ENCODE measurements around the gene TADA2B. TPM values are rescaled to one million over a fixed set of nuclear protein-coding genes. Genes with fewer than 3 reads are reported as not detected.

Gene TADA2B
- total RNA-seq, 1 donor from 2014 or later: 31.8 TPM

DNA sequence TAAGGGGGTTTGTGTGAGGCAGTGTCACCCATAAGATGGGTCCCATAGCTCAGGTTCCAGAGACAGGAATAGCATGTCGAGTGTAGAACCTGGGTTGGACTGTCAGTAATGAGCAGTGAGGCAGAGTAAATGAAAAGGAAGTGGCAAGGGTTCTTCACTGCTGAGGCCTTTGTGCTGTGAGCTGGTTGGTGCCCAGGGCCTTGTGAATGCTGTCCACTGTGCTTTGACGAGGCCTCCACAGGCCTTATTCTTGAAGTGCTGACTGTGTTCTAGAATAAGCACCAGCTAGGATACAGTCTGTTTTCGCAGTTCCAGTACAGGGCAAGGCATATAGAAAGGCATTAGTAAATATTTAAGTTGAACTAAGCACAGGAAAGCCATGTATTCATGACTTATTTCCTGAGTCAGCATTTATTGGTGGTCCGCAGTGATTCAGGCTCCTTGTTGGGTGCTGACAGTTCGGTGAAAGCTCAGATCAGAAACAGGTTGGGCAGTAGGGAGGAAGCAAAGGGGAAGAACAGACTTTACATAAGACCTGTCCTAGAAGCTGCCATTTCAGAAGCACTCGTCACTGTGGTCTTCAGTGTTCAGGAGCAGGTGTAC, 25.6 kb upstream of the TADA2B start:
- POLR2A ChIA-PET: interaction anchor here (1.0 kb wide), 1 partner anchor 31 kb away, joined by 3 read pairs; no protein-coding TSS in a partner anchor
- intact Hi-C loops (cut with micrococcal nuclease): no loop called here
- H3K9me3 Mint-ChIP-seq: no peaks in the 10 kb centered on the region

DNA sequence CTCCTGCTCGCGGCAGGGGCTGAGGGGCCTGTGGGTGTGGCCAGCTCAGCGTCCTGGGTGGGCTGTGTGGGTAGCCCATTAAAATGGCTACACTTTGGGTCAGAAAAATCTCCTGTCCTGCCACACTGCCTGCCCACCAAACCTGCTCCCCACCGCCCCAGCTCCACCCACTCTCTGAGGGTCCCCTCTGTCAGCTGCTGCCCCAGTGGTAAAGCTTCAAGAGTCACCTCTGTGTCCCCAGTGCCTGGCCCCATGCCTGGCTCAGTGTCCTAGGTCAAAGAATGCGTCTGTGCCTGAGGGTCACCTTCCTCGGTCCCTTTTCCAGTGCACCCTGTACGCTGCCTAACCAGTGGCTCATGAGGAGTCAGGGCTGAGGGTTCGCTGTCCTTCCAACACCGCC, 24.9 kb upstream of the TADA2B start:
- ATAC-seq (ENCODE audit: low read depth): no peak
- intact Hi-C loops (cut with micrococcal nuclease): no loop called here
- Mint-ChIP-seq H3K27me3 (no peaks in the 10 kb centered on the region), H3K36me3 (ENCODE audit: low read depth) (peaks cover 65% of the 10 kb centered on the region), H3K27ac (no peak overlapping the region), H3K9me3 (no peaks in the 10 kb centered on the region), H3K4me3 (no peak overlapping the region), H3K4me1 (peaks cover 16% of the 10 kb centered on the region)
- POLR2A ChIA-PET: no interaction called here
- no peak for DNase-seq
- CTCF ChIA-PET: no interaction called here
- TF ChIP-seq, protein P1, sequence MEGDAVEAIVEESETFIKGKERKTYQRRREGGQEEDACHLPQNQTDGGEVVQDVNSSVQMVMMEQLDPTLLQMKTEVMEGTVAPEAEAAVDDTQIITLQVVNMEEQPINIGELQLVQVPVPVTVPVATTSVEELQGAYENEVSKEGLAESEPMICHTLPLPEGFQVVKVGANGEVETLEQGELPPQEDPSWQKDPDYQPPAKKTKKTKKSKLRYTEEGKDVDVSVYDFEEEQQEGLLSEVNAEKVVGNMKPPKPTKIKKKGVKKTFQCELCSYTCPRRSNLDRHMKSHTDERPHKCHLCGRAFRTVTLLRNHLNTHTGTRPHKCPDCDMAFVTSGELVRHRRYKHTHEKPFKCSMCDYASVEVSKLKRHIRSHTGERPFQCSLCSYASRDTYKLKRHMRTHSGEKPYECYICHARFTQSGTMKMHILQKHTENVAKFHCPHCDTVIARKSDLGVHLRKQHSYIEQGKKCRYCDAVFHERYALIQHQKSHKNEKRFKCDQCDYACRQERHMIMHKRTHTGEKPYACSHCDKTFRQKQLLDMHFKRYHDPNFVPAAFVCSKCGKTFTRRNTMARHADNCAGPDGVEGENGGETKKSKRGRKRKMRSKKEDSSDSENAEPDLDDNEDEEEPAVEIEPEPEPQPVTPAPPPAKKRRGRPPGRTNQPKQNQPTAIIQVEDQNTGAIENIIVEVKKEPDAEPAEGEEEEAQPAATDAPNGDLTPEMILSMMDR (IDR thresholded peaks at IDR 0.05): no peak

More for the DNA sequence above, 25.6 kb upstream of the TADA2B start:
- Mint-ChIP-seq H3K4me3 (no peak overlapping the region), H3K27me3 (no peaks in the 10 kb centered on the region), H3K27ac (no peak overlapping the region), H3K36me3 (ENCODE audit: low read depth) (peaks cover 67% of the 10 kb centered on the region), H3K4me1 (peaks cover 20% of the 10 kb centered on the region)
- ATAC-seq (ENCODE audit: low read depth) (no peak), DNase-seq (no peak)
- CTCF ChIA-PET: no interaction called here
- TF ChIP-seq, protein P1 (IDR thresholded peaks at IDR 0.05): no peak

DNA sequence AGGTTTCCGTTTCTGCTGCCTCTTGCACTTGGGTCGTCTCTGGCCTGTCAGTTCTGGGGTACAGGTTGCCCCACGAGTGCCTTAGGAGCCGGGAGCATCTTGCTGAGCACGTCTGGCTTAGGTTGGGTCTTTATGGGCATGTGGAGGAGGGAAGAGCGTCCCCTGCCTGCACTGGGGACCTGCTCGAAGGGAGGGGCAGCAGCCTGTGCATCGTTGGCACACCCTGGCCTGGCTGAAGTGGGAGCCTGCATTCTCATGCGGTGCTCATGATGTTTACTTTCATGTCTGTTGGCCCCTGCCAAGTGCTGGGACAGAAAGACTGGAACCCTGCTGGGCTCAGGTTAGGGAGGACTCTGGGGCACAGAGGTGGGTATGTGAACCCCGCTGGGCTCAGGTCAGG, 23.8 kb upstream of the TADA2B start:
- CTCF ChIA-PET: no interaction called here
- H3K9me3 Mint-ChIP-seq: no peaks in the 10 kb centered on the region

DNA sequence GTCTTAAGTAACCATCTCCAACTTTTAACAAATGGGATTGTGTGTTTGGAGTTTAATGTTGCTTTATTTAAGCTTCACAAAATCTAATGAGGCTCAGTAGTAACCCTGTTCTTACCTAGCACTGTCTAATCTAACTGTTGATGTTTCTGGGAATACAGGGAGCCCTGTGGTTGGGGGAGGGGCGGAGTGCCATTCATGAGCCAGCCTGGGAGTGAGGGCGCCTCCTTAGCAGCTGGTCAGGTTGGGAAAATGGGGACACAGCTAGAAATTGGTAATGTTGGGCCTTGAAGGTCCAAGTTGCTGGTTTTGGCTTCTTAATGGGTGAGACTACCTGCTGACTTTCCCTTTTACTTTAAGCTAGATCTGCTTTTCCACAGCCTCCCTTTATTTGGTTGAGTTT, 22.9 kb upstream of the TADA2B start:
- no peaks in the 10 kb centered on the region for H3K9me3 Mint-ChIP-seq
- H3K27ac Mint-ChIP-seq: no peak overlapping the region
- no peak overlapping the region for H3K4me3 Mint-ChIP-seq
- TF ChIP-seq, protein P1 (IDR thresholded peaks at IDR 0.05): no peak
- no peak for ATAC-seq (ENCODE audit: low read depth)
- peaks cover under 1% of the 10 kb centered on the region for H3K4me1 Mint-ChIP-seq
- intact Hi-C loops (cut with micrococcal nuclease): no loop called here
- ChIA-PET CTCF (no interaction called here), POLR2A (no interaction called here)
- H3K27me3 Mint-ChIP-seq: no peaks in the 10 kb centered on the region
- no peak for DNase-seq
- H3K36me3 Mint-ChIP-seq (ENCODE audit: low read depth): peaks cover 68% of the 10 kb centered on the region

More for the DNA sequence above, 23.8 kb upstream of the TADA2B start:
- POLR2A ChIA-PET: no interaction called here
- Mint-ChIP-seq H3K27ac (no peak overlapping the region), H3K27me3 (no peaks in the 10 kb centered on the region), H3K4me1 (peaks cover 6% of the 10 kb centered on the region), H3K36me3 (ENCODE audit: low read depth) (peaks cover 69% of the 10 kb centered on the region), H3K4me3 (no peak overlapping the region)
- ATAC-seq (ENCODE audit: low read depth): no peak
- intact Hi-C loops (cut with micrococcal nuclease): no loop called here
- TF ChIP-seq, protein P1 (IDR thresholded peaks at IDR 0.05): no peak
- no peak for DNase-seq

DNA sequence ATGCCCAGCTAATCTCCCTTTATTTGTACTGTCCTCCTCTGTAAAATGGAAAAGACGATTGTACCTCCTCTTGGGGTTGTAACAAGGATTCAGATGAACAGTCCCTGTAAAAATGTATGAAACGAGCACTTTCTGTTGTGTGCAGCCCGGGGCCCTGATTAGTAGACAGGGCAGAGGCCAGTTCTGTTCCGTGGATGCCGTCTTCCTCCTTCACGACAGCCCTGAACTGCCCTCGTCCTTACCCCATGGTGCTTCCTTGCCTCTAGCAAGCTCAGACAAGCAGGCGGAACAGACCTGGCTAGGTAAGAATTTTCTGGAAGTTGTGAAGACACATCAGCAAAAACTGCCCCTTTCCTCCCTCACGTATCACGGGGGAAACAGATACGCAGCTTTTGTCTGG, 22.3 kb upstream of the TADA2B start:
- CTCF ChIA-PET: no interaction called here
- Mint-ChIP-seq H3K4me1 (no peaks in the 10 kb centered on the region), H3K27ac (no peak overlapping the region), H3K36me3 (ENCODE audit: low read depth) (peaks cover 67% of the 10 kb centered on the region), H3K9me3 (no peaks in the 10 kb centered on the region), H3K27me3 (no peaks in the 10 kb centered on the region), H3K4me3 (no peak overlapping the region)
- TF ChIP-seq, protein P1 (IDR thresholded peaks at IDR 0.05): no peak
- intact Hi-C loops (cut with micrococcal nuclease): no loop called here
- DNase-seq (no peak), ATAC-seq (ENCODE audit: low read depth) (no peak)
- POLR2A ChIA-PET: no interaction called here

All from activated B cell treated with CpG ODN at 0.5 μM for 24 hours (primary cell).